Sigmoid colon (tissue), 4 donors: ENCODE results near the gene TNFSF9.

ENCODE experiments used
- EP300 ChIP-seq, 4 donors: sonication (generic); formaldehyde crosslinking; IDR thresholded peaks; one replicate each; pipeline ENCODE4 v1.6.1; 2017; ENCODE audit warnings: antibody characterized with exemption in 4 of 4
- POLR2A ChIP-seq, 2 donors: fragments of 450-650 bp; IDR thresholded peaks; one replicate each; pipeline ENCODE4 v1.6.1; 2016; ENCODE audit warnings: antibody characterized with exemption in 2 of 2, mild to moderate bottlenecking in 2 of 2, moderate library complexity in 2 of 2
- POLR2AphosphoS5 ChIP-seq, 4 donors: sonication (generic); formaldehyde crosslinking; IDR thresholded peaks; one replicate each; pipeline ENCODE4 v1.6.1; 2017; ENCODE audit warnings: antibody characterized with exemption in 4 of 4
- TF ChIP-seq, protein P1 (sequence below), 4 experiments: fragments of 450-650 bp in 3 of 4; fragments of 200-600 bp in 1 of 4; IDR thresholded peaks; one replicate each; pipeline ENCODE4 v1.5.1; 2016 to 2019; ENCODE audit warnings: antibody characterized with exemption in 4 of 4, mild to moderate bottlenecking in 3 of 4, moderate library complexity in 2 of 4

- no peak for TF ChIP-seq POLR2A (IDR thresholded peaks at IDR 0.05)
- no peak for TF ChIP-seq POLR2AphosphoS5 (IDR thresholded peaks at IDR 0.05)
- TF ChIP-seq, protein P1, sequence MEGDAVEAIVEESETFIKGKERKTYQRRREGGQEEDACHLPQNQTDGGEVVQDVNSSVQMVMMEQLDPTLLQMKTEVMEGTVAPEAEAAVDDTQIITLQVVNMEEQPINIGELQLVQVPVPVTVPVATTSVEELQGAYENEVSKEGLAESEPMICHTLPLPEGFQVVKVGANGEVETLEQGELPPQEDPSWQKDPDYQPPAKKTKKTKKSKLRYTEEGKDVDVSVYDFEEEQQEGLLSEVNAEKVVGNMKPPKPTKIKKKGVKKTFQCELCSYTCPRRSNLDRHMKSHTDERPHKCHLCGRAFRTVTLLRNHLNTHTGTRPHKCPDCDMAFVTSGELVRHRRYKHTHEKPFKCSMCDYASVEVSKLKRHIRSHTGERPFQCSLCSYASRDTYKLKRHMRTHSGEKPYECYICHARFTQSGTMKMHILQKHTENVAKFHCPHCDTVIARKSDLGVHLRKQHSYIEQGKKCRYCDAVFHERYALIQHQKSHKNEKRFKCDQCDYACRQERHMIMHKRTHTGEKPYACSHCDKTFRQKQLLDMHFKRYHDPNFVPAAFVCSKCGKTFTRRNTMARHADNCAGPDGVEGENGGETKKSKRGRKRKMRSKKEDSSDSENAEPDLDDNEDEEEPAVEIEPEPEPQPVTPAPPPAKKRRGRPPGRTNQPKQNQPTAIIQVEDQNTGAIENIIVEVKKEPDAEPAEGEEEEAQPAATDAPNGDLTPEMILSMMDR (IDR thresholded peaks at IDR 0.05): no peak
- TF ChIP-seq EP300 (IDR thresholded peaks at IDR 0.05): no peak
Observed at GRCh38 chr19:6580313-6580712, 49.5 kb downstream of the TNFSF9 start.
